HEK293T (cell line): ENCODE measurements around the gene PITPNM3.

Source experiments
- ARNT ChIP-seq: fragments of 450-650 bp; IDR thresholded peaks from 2 replicates; pipeline ENCODE4 v1.6.1; 2017; ENCODE audit warnings: mild to moderate bottlenecking
- BHLHE40 ChIP-seq: fragments of 450-650 bp; IDR thresholded peaks from 2 replicates; pipeline ENCODE4 v1.6.1; 2016; ENCODE audit warnings: mild to moderate bottlenecking, moderate library complexity, borderline replicate concordance
- ELF4 ChIP-seq: fragments of 450-650 bp; IDR thresholded peaks from 2 replicates; pipeline ENCODE4 v1.6.1; 2017; ENCODE audit warnings: antibody characterized with exemption
- FOXK2 ChIP-seq: fragments of 450-650 bp; IDR thresholded peaks from 2 replicates; pipeline ENCODE4 v1.6.1; 2016; ENCODE audit warnings: mild to moderate bottlenecking
- FOXM1 ChIP-seq: fragments of 450-650 bp; IDR thresholded peaks from 2 replicates; pipeline ENCODE4 v1.6.1; 2017; ENCODE audit warnings: mild to moderate bottlenecking, borderline replicate concordance
- HDGF ChIP-seq: fragments of 450-650 bp; IDR thresholded peaks from 2 replicates; pipeline ENCODE4 v1.6.1; 2017; ENCODE audit warnings: antibody characterized with exemption, borderline replicate concordance
- LEF1 ChIP-seq: fragments of 450-650 bp; IDR thresholded peaks from 2 replicates; pipeline ENCODE4 v1.6.1; 2017; ENCODE audit warnings: mild to moderate bottlenecking, borderline replicate concordance
- PKNOX1 ChIP-seq: fragments of 450-650 bp; IDR thresholded peaks from 2 replicates; pipeline ENCODE4 v1.6.1; 2016
- SP1 ChIP-seq: fragments of 450-650 bp; IDR thresholded peaks from 2 replicates; pipeline ENCODE4 v1.6.1; 2017
- SUZ12 ChIP-seq: fragments of 450-650 bp; IDR thresholded peaks from 2 replicates; pipeline ENCODE4 v1.6.1; 2016; ENCODE audit warnings: mild to moderate bottlenecking
- ZNF384 ChIP-seq: fragments of 450-650 bp; IDR thresholded peaks from 2 replicates; pipeline ENCODE4 v1.6.1; 2016

GRCh38 chr17:6569370-6570285, 13.3 kb upstream of the PITPNM3 start:
- no peak for TF ChIP-seq FOXM1
- TF ChIP-seq HDGF, result no peak
- no peak for TF ChIP-seq ARNT
- TF ChIP-seq SUZ12, result no peak
- no peak for TF ChIP-seq SP1
- no peak for TF ChIP-seq PKNOX1
- TF ChIP-seq BHLHE40, result no peak
- TF ChIP-seq ELF4, result no peak
- TF ChIP-seq LEF1, result no peak
- no peak for TF ChIP-seq FOXK2
- TF ChIP-seq ZNF384, result no peak
